Gastrocnemius medialis (tissue), 4 donors: ENCODE results near the gene L1CAM. TPM values are rescaled to one million over a fixed set of nuclear protein-coding genes. Genes with fewer than 3 reads are reported as not detected.

Source experiments
- ATAC-seq, 2 donors: fragments of 150-250 bp; one replicate each; pipeline ENCODE4 v1.9.1; 2016
- DNase-seq, 2 donors: peaks; one replicate each; pipeline ENCODE4 v3.0.0-alpha.2; 2019
- H3K27ac ChIP-seq, 4 donors: fragments of 200-600 bp; sonication (generic); 1 replicate in 1 of 4; 2 replicates in 3 of 4; pipeline ENCODE4 v1.5.1; 2016 to 2018; ENCODE audit warnings: mild to moderate bottlenecking in 2 of 4, moderate library complexity in 1 of 4
- H3K27me3 ChIP-seq, 3 donors: fragments of 200-600 bp; sonication (generic) in 2 of 3; 1 replicate in 1 of 3; 2 replicates in 2 of 3; pipeline versions ENCODE4 v1.5.1 to v1.6.0; 2016 to 2019; ENCODE audit warnings: mild to moderate bottlenecking in 1 of 3, moderate library complexity in 1 of 3
- H3K36me3 ChIP-seq, 2 donors: fragments of 200-600 bp; sonication (generic) in 1 of 2; one replicate each; pipeline ENCODE4 v1.5.1; 2017 to 2018
- H3K4me1 ChIP-seq, 2 donors: fragments of 200-600 bp; sonication (generic) in 1 of 2; one replicate each; pipeline ENCODE4 v1.5.1; 2016 to 2017; ENCODE audit warnings: mild to moderate bottlenecking in 2 of 2
- H3K4me3 ChIP-seq, 4 donors: fragments of 200-600 bp; sonication (generic) in 3 of 4; 1 replicate in 1 of 4; 2 replicates in 3 of 4; pipeline ENCODE4 v1.5.1; 2016 to 2019; ENCODE audit warnings: mild to moderate bottlenecking in 2 of 4
- H3K9me3 ChIP-seq, 3 donors: fragments of 200-600 bp; sonication (generic) in 2 of 3; 1 replicate in 1 of 3; 2 replicates in 2 of 3; pipeline ENCODE4 v1.5.1; 2016 to 2019
- CTCF ChIP-seq, 5 experiments: fragments of 450-650 bp in 3 of 5; fragments of 200-600 bp in 2 of 5; sonication (generic) in 2 of 5; IDR thresholded peaks in 4 of 5; conservative IDR thresholded peaks in 1 of 5; 1 replicate in 4 of 5; 2 replicates in 1 of 5; pipeline ENCODE4 v1.5.1; 2016 to 2019; ENCODE audit warnings: antibody characterized with exemption in 5 of 5, mild to moderate bottlenecking in 3 of 5, moderate library complexity in 3 of 5
- POLR2A ChIP-seq, 2 donors: fragments of 450-650 bp; IDR thresholded peaks; one replicate each; pipeline ENCODE4 v1.6.1; 2017; ENCODE audit warnings: antibody characterized with exemption in 2 of 2, mild to moderate bottlenecking in 2 of 2, moderate library complexity in 2 of 2
- in situ Hi-C, 4 donors: fragments of 200-750 bp; cut with MboI; loops; one replicate each; pipeline versions ENCODE4 v1.15.0 to v1.8.0; 2017; ENCODE audit warnings: low sequenced_read_pairs in 4 of 4
- intact Hi-C: fragments of 100-400 bp; cut with DNase I; formaldehyde crosslinking; loops from one replicate; pipeline ENCODE4 v1.15.1; 2023; ENCODE audit warnings: low total_unique reads
- total RNA-seq, 4 donors: library from RNA; depleted of rRNA; stranded (reverse); fragments of >200 nt; gene quantifications; one replicate each; pipeline versions ENCODE4 v1.1.0 to v1.2.3, GENCODE V29; 2016

L1CAM gene
- total RNA-seq, 4 donors from 2014 or later = 0.05 to 0.62 (median 0.48) TPM

GRCh38 chrX:153857348-153857903 is 28.5 kb downstream of the L1CAM start:
- H3K4me3 ChIP-seq = no peak overlapping the region
- intact Hi-C loops = no loop called here
- no peak overlapping the region for H3K27ac ChIP-seq
- in situ Hi-C loops = no loop called here
- DNase-seq (no peak), ATAC-seq (no peak)
- no peaks in the 10 kb centered on the region for H3K4me1 ChIP-seq
- TF ChIP-seq CTCF (IDR thresholded peaks at IDR 0.05 in 4 of 5, conservative IDR thresholded peaks at IDR 0.05 in 1 of 5) = no peak
- no peak for TF ChIP-seq POLR2A (IDR thresholded peaks at IDR 0.05)
- H3K36me3 ChIP-seq = no peaks in the 10 kb centered on the region
- no peaks in the 10 kb centered on the region for H3K9me3 ChIP-seq
- peaks cover 0 to 4% (median 0%) of the 10 kb centered on the region in 3 donors for H3K27me3 ChIP-seq

- in situ Hi-C loops = no loop called here
- ATAC-seq (no peak), DNase-seq (no peak)
- Histone ChIP-seq H3K27ac (no peak overlapping the region), H3K36me3 (no peaks in the 10 kb centered on the region), H3K4me1 (no peaks in the 10 kb centered on the region), H3K27me3 (peaks cover 0 to 4% (median 0%) of the 10 kb centered on the region in 3 donors), H3K9me3 (no peaks in the 10 kb centered on the region), H3K4me3 (no peak overlapping the region)
- TF ChIP-seq CTCF (IDR thresholded peaks at IDR 0.05 in 4 of 5, conservative IDR thresholded peaks at IDR 0.05 in 1 of 5) = no peak
- TF ChIP-seq POLR2A (IDR thresholded peaks at IDR 0.05) = no peak
- intact Hi-C loops = no loop called here
Measured at GRCh38 chrX:153854702-153855101, 31.3 kb downstream of the L1CAM start.

- in situ Hi-C loops = no loop called here
Measured at GRCh38 chrX:153853902-153854267, 32.1 kb downstream of the L1CAM start.

GRCh38 chrX:153853180-153853901 is 32.6 kb downstream of the L1CAM start:
- Histone ChIP-seq H3K4me1 (no peaks in the 10 kb centered on the region), H3K27ac (no peak overlapping the region), H3K36me3 (no peaks in the 10 kb centered on the region), H3K4me3 (no peak overlapping the region), H3K27me3 (peaks cover 0 to 4% (median 0%) of the 10 kb centered on the region in 3 donors), H3K9me3 (no peaks in the 10 kb centered on the region)
- no peak for ATAC-seq
- intact Hi-C loops = no loop called here
- no peak for TF ChIP-seq POLR2A (IDR thresholded peaks at IDR 0.05)
- TF ChIP-seq CTCF (IDR thresholded peaks at IDR 0.05 in 4 of 5, conservative IDR thresholded peaks at IDR 0.05 in 1 of 5) = no peak
- no peak for DNase-seq
- in situ Hi-C loops = no loop called here

More at GRCh38 chrX:153853902-153854267, 32.1 kb downstream of the L1CAM start:
- no peak overlapping the region for H3K4me3 ChIP-seq
- TF ChIP-seq POLR2A (IDR thresholded peaks at IDR 0.05) = no peak
- no peak for TF ChIP-seq CTCF (IDR thresholded peaks at IDR 0.05 in 4 of 5, conservative IDR thresholded peaks at IDR 0.05 in 1 of 5)
- H3K27ac ChIP-seq = no peak overlapping the region
- H3K36me3 ChIP-seq = no peaks in the 10 kb centered on the region
- ATAC-seq = no peak
- peaks cover 0 to 4% (median 0%) of the 10 kb centered on the region in 3 donors for H3K27me3 ChIP-seq
- no peaks in the 10 kb centered on the region for H3K4me1 ChIP-seq
- intact Hi-C loops = no loop called here
- no peak for DNase-seq
- no peaks in the 10 kb centered on the region for H3K9me3 ChIP-seq
